ENCODE measurements around the gene RIMBP3B. TPM values are rescaled to one million over a fixed set of nuclear protein-coding genes. Genes with fewer than 3 reads are reported as not detected.
"Not testable (repeated sequence)": the region's sequence is repeated elsewhere in the genome, so short reads cannot be mapped to it uniquely, and the experiment has no call there.

Gene RIMBP3B
- total and polyA plus RNA-seq, 10 donors = 0.07 to 1.1 (median 0.46) TPM; not detected in 2

- H3K36me3 ChIP-seq; H3K27me3 ChIP-seq (replicated peaks in 1 of 7); H3K9me3 ChIP-seq; H3K4me1 ChIP-seq; H3K27ac ChIP-seq; DNase-seq; H3K4me3 ChIP-seq; intact Hi-C loops (cut with DNase I; ENCODE audit: low total_unique reads): not testable (repeated sequence)
- no CpG with 5 or more reads among the region's 79 CpGs for WGBS, 5 donors
These were observed 1.2 kb downstream of the RIMBP3B start for GRCh38 chr22:21384468-21385357.

- H3K4me3 ChIP-seq; H3K27me3 ChIP-seq (replicated peaks in 1 of 7); DNase-seq; H3K27ac ChIP-seq; H3K4me1 ChIP-seq; H3K9me3 ChIP-seq; intact Hi-C loops (cut with DNase I; ENCODE audit: low total_unique reads); H3K36me3 ChIP-seq: not testable (repeated sequence)
- WGBS, 5 donors = no CpG with 5 or more reads among the region's 7 CpGs
These were observed 5.9 kb downstream of the RIMBP3B start for GRCh38 chr22:21389480-21389879.

- H3K27me3 ChIP-seq (replicated peaks in 1 of 7); DNase-seq; H3K4me1 ChIP-seq; H3K36me3 ChIP-seq; H3K4me3 ChIP-seq; intact Hi-C loops (cut with DNase I; ENCODE audit: low total_unique reads); H3K27ac ChIP-seq; H3K9me3 ChIP-seq: not testable (repeated sequence)
- whole genome bisulfite sequencing, 5 donors = no CpG with 5 or more reads among the region's 9 CpGs
These were observed 6.5 kb downstream of the RIMBP3B start for GRCh38 chr22:21390013-21390412.

GRCh38 chr22:21394613-21395012 lies 11.1 kb downstream of the RIMBP3B start:
- H3K4me3 ChIP-seq; intact Hi-C loops (cut with DNase I; ENCODE audit: low total_unique reads); H3K27me3 ChIP-seq (replicated peaks in 1 of 7); H3K4me1 ChIP-seq; DNase-seq; H3K9me3 ChIP-seq; H3K36me3 ChIP-seq; H3K27ac ChIP-seq: not testable (repeated sequence)
- WGBS, 5 donors = no CpG with 5 or more reads among the region's 7 CpGs

- H3K27ac ChIP-seq; H3K4me3 ChIP-seq; DNase-seq; H3K9me3 ChIP-seq; H3K27me3 ChIP-seq (replicated peaks in 1 of 7); H3K4me1 ChIP-seq; H3K36me3 ChIP-seq; intact Hi-C loops (cut with DNase I; ENCODE audit: low total_unique reads): not testable (repeated sequence)
- no CpG with 5 or more reads among the region's 21 CpGs for WGBS, 5 donors
These were observed 17.8 kb downstream of the RIMBP3B start for GRCh38 chr22:21401197-21401969.

- 75 to 100% (median 80%) methylated on average over 1 to 2 of the region's 5 CpGs for WGBS, 5 donors
- DNase-seq; intact Hi-C loops (cut with DNase I; ENCODE audit: low total_unique reads); H3K4me1 ChIP-seq; H3K9me3 ChIP-seq; H3K4me3 ChIP-seq; H3K36me3 ChIP-seq; H3K27ac ChIP-seq; H3K27me3 ChIP-seq (replicated peaks in 1 of 7): not testable (repeated sequence)
These were observed 19.3 kb downstream of the RIMBP3B start for GRCh38 chr22:21402763-21403314.

GRCh38 chr22:21407139-21407538 lies 23.6 kb downstream of the RIMBP3B start:
- H3K9me3 ChIP-seq; DNase-seq; intact Hi-C loops (cut with DNase I; ENCODE audit: low total_unique reads); H3K4me3 ChIP-seq; H3K36me3 ChIP-seq; H3K27ac ChIP-seq; H3K27me3 ChIP-seq (replicated peaks in 1 of 7); H3K4me1 ChIP-seq: not testable (repeated sequence)
- WGBS, 5 donors = 89 to 100% (median 100%) methylated on average over 1 of the region's 1 CpG; no CpG with 5 or more reads in 2 of the 5 donors

GRCh38 chr22:21407792-21408191 lies 24.2 kb downstream of the RIMBP3B start:
- 40 to 75% (median 49%) methylated on average over 1 to 2 of the region's 4 CpGs; no CpG with 5 or more reads in 2 of the 5 donors for WGBS, 5 donors
- intact Hi-C loops (cut with DNase I; ENCODE audit: low total_unique reads); H3K4me1 ChIP-seq: not testable (repeated sequence)

GRCh38 chr22:21416375-21416774 lies 32.8 kb downstream of the RIMBP3B start:
- H3K27me3 ChIP-seq (replicated peaks in 1 of 7); intact Hi-C loops (cut with DNase I; ENCODE audit: low total_unique reads): not testable (repeated sequence)
- 31 to 49% (median 40%) methylated on average over 4 to 6 of the region's 25 CpGs; no CpG with 5 or more reads in 1 of the 5 donors for WGBS, 5 donors

More at GRCh38 chr22:21407792-21408191, 24.2 kb downstream of the RIMBP3B start:
- H3K9me3 ChIP-seq; H3K27ac ChIP-seq; H3K36me3 ChIP-seq; H3K27me3 ChIP-seq (replicated peaks in 1 of 7); DNase-seq; H3K4me3 ChIP-seq: not testable (repeated sequence)

GRCh38 chr22:21417227-21417746 lies 33.7 kb downstream of the RIMBP3B start, which contains the start of gene HIC2:
Gene HIC2, plus strand, starts transcription at chr22:21417371. Its CDS starts 25,461 bp downstream, at chr22:21442832.
- DNase-seq = peak; percentile 72
- WGBS, 5 donors = 0 to 6% (median 2%) methylated on average over 11 to 46 of the region's 81 CpGs; no CpG with 5 or more reads in 2 of the 5 donors
- Histone ChIP-seq H3K27ac (peak within 1 kb of the TSS in 2 of 8 donors; percentile 54 to 70), H3K4me3 (peak within 1 kb of the TSS in 7 of 8 donors; percentile 31 to 61 (median 38))
- H3K9me3 ChIP-seq; H3K27me3 ChIP-seq (replicated peaks in 1 of 7); intact Hi-C loops (cut with DNase I; ENCODE audit: low total_unique reads); H3K4me1 ChIP-seq; H3K36me3 ChIP-seq: not testable (repeated sequence)

More at GRCh38 chr22:21416375-21416774, 32.8 kb downstream of the RIMBP3B start:
- not testable (repeated sequence) for H3K27ac ChIP-seq, H3K36me3 ChIP-seq, H3K4me1 ChIP-seq, H3K4me3 ChIP-seq, H3K9me3 ChIP-seq
- DNase-seq = peak; percentile 35

All from spleen (tissue), 11 donors.